ENCODE measurements around the gene KRTAP1-4. TPM values are rescaled to one million over a fixed set of nuclear protein-coding genes. Genes with fewer than 3 reads are reported as not detected.
"Not testable (repeated sequence)": the region's sequence is repeated elsewhere in the genome, so short reads cannot be mapped to it uniquely, and the experiment has no call there.

KRTAP1-4 gene, protein sequence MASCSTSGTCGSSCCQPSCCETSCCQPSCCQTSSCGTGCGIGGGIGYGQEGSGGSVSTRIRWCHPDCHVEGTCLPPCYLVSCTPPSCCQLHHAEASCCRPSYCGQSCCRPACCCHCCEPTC
- total RNA-seq: not detected

DNA sequence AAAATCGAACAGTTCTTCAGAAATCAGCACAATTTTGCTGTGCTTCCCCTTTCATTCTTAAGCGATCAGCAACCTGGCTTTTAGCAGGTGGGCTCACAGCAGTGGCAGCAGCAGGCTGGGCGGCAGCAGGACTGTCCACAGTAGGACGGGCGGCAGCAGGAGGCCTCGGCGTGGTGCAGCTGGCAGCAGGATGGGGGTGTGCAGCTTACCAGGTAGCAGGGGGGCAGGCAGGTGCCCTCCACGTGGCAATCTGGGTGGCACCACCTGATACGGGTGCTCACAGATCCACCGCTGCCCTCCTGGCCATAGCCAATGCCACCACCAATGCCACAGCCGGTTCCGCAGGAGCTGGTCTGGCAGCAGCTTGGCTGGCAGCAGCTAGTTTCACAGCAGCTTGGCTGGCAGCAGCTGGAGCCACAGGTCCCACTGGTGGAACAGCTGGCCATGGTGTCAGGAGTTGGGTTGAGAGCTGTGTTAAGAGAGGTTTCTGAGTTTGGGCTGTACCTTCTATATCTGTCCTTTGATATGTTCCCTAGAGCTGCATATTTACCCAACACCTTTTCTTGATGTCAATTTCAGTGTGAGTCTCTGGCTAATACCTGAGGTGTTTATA, at the start of gene KRTAP1-4:
KRTAP1-4 (minus strand) TSS at position 563 of the 613 bp plus-strand sequence; CDS start at position 446, 117 bp downstream.
- CTCF ChIA-PET: no interaction called here
- no peak within 1 kb of the TSS for H3K4me3 Mint-ChIP-seq
- H3K9me3 Mint-ChIP-seq: no peaks in the 10 kb centered on the region
- no peak within 1 kb of the TSS for H3K27ac Mint-ChIP-seq
- no peaks in the 10 kb centered on the region for H3K36me3 Mint-ChIP-seq (ENCODE audit: low read depth)
- intact Hi-C loops (cut with micrococcal nuclease): no loop called here
- DNase-seq: no peak
- no peaks in the 10 kb centered on the region for H3K4me1 Mint-ChIP-seq (ENCODE audit: low read depth)
- H3K27me3 Mint-ChIP-seq (ENCODE audit: low read depth): peaks cover 6% of the 10 kb centered on the region

DNA sequence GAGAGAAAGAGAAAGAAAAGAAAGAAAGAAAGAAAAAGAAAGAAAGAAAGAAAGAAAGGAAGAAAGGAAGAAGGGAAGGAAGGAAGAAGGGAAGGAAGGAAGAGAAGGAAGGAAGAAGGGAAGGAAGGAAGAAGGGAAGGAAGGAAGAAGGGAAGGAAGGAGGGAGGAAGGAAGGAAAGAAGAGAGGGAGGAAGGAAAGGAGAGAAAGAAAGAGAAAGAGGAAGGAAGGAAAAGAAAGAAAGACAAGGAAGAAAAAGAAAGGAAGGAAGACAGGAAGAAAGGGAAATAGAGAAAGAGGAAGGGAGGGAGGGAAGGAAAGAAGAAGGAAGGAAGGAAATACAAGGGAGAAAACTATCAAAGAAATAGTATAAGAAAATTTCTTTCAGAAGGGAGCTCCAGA, 46.8 kb upstream of the KRTAP1-4 start:
- Mint-ChIP-seq H3K36me3 (ENCODE audit: low read depth) (no peaks in the 10 kb centered on the region), H3K4me1 (ENCODE audit: low read depth) (no peaks in the 10 kb centered on the region), H3K9me3 (no peaks in the 10 kb centered on the region), H3K4me3 (no peak overlapping the region), H3K27ac (no peak overlapping the region), H3K27me3 (ENCODE audit: low read depth) (peaks cover 3% of the 10 kb centered on the region)
- intact Hi-C loops (cut with micrococcal nuclease): no loop called here
- DNase-seq: no peak
- CTCF ChIA-PET: no interaction called here

DNA sequence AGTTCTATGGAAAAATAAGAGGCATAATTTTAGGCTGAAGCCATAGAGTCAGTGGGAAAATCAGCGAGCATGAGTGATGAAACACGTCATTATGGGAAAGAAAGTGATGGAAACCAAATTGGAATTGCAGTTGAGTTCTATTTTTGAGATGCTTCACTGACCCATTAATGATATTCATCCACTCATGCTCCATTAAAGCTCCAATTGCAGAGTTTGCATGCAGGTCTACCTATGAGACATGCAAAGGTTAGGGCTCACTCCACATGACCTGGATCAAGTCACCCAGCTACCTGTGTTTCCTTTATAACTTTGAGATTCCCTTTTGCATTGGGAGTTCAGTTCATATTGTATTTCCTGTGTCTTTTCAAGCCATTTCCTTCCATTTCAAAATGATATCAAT, 43.7 kb upstream of the KRTAP1-4 start:
- CTCF ChIA-PET: no interaction called here
- DNase-seq: no peak
- intact Hi-C loops (cut with micrococcal nuclease): no loop called here
- H3K36me3 Mint-ChIP-seq (ENCODE audit: low read depth): no peaks in the 10 kb centered on the region
- H3K27me3 Mint-ChIP-seq (ENCODE audit: low read depth): peaks cover 3% of the 10 kb centered on the region
- H3K9me3 Mint-ChIP-seq: no peaks in the 10 kb centered on the region
- no peak overlapping the region for H3K27ac Mint-ChIP-seq
- no peak overlapping the region for H3K4me3 Mint-ChIP-seq
- no peaks in the 10 kb centered on the region for H3K4me1 Mint-ChIP-seq (ENCODE audit: low read depth)

DNA sequence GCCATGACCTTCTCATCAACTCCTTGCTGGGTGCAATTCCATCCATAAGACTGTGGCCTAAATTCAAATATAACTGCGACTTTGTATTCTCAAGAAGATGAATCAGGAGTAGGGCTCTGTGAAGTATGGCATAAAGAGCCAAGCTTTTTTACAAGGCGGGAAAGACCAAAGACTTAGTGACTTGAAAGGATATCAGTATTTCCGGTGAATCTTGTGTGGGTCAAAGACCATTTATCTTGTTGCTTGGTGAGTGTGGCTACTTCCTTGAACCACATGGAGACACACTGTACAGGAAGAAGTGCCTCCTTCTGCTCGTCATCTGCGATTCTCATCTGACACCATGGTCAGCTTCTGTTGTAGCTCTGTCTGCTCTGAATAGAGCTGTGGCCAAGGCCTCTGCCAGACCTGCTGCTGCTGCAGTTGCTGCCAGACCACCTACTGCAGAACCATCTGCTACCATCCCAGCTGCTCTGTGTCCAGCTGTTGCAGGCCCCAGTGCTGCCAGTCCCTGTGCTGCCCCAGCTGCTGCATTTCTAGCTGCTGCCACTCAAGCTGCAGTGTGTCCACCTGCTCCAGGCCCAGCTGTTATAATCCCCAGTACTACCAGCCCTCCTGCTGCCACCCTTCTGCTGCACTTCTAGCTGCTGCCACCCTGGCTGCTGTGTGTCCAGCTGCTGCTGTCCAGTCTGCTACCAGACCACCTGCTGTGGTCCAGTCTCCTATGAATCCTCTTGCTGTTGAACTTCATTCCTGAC, 41.8 kb upstream of the KRTAP1-4 start:
- Mint-ChIP-seq H3K4me3 (no peak overlapping the region), H3K4me1 (ENCODE audit: low read depth) (no peaks in the 10 kb centered on the region)

DNA sequence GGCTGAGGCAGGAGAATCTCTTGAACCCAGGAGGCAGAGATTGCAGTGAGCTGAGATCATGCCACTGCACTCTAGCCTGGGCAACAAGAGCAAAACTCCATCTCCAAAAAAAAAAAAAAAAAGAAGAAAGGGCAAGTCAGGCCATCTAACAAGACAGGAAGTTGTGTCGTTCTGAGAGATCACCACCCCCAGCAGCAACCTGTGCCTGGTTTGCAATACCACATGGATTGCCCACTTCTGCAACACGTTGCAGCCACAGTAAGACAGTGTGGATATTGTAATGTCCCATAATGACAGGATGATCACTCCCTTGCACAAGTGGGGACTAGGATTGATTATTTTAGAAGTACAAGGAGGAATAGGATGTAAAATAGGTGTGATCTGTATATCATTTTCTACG, 39.0 kb upstream of the KRTAP1-4 start:
- intact Hi-C loops (cut with micrococcal nuclease): no loop called here
- no peaks in the 10 kb centered on the region for H3K4me1 Mint-ChIP-seq (ENCODE audit: low read depth)
- DNase-seq: no peak
- H3K9me3 Mint-ChIP-seq: no peaks in the 10 kb centered on the region
- no peak overlapping the region for H3K27ac Mint-ChIP-seq
- H3K4me3 Mint-ChIP-seq: no peak overlapping the region
- H3K36me3 Mint-ChIP-seq (ENCODE audit: low read depth): no peaks in the 10 kb centered on the region
- no peaks in the 10 kb centered on the region for H3K27me3 Mint-ChIP-seq (ENCODE audit: low read depth)
- CTCF ChIA-PET: no interaction called here

More for the DNA sequence above, 41.8 kb upstream of the KRTAP1-4 start:
- Mint-ChIP-seq H3K36me3 (ENCODE audit: low read depth) (no peaks in the 10 kb centered on the region), H3K27ac (no peak overlapping the region), H3K27me3 (ENCODE audit: low read depth) (peaks cover 3% of the 10 kb centered on the region), H3K9me3 (no peaks in the 10 kb centered on the region)
- intact Hi-C loops (cut with micrococcal nuclease): no loop called here
- no peak for DNase-seq
- CTCF ChIA-PET: no interaction called here

DNA sequence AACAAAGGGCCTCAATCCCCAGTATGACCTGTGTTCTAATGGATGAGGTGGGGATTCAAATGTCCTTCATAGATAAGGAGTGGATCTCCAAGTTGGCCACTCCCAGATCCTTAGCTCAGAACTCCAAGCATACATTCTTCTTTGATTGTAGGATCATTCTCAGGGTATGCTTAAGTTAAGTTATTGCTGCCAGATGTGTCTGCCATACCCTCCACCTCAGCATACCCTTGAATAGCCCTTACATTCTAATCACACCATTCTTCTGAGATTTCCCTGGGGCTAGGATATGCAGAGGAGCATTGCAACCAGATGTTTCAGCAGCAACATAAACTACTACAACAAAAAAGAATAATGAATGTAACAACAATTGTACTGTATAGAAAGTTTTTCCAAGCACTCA, 37.3 kb upstream of the KRTAP1-4 start:
- no peaks in the 10 kb centered on the region for H3K27me3 Mint-ChIP-seq (ENCODE audit: low read depth)
- intact Hi-C loops (cut with micrococcal nuclease): no loop called here

DNA sequence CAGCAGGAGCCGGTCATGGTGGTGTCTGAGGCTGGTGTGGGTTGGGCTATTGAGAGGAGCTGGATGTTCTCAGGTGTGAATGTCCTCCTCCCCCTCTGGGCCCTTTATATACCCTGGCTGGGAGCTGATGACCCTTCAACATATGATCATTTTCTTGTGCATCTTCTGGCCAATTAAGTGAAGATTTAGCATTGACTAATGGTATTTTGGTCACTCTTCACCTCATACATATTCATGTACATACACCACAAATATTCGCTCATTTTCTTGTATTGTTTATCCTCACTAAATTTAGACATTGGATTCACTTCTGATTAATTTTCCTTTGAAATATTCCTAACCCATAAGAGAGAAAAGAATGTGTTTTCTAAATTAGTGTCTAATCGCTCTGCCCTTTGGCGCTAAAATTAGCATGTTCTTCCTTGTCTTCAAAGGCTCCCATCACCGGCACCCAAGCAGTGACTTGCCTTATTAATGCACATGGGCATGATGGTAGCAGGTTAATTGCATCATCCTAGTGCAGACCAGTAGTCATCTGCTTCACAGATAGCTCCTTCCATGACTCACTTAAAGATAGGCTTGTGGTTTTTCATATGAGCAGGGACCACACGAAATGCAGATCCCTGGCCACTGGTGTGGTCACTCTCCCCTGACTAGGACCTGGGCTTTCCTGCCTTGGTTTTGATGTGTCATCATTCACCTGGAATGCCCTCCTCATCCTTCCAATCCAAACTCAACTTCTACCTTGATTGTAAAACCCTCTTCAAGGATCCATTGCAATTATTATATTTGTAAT, 36.0 kb upstream of the KRTAP1-4 start, which contains the start of gene KRTAP2-4:
KRTAP2-4 (minus strand) TSS at position 51 of the 796 bp plus-strand sequence; CDS start at position 17, 34 bp downstream.
- H3K4me3 Mint-ChIP-seq: no peak within 1 kb of the TSS

More for the DNA sequence above, 37.3 kb upstream of the KRTAP1-4 start:
- H3K4me3 Mint-ChIP-seq: no peak overlapping the region
- H3K36me3 Mint-ChIP-seq (ENCODE audit: low read depth): no peaks in the 10 kb centered on the region
- no peaks in the 10 kb centered on the region for H3K4me1 Mint-ChIP-seq (ENCODE audit: low read depth)
- DNase-seq: no peak
- CTCF ChIA-PET: no interaction called here
- no peaks in the 10 kb centered on the region for H3K9me3 Mint-ChIP-seq
- H3K27ac Mint-ChIP-seq: no peak overlapping the region

DNA sequence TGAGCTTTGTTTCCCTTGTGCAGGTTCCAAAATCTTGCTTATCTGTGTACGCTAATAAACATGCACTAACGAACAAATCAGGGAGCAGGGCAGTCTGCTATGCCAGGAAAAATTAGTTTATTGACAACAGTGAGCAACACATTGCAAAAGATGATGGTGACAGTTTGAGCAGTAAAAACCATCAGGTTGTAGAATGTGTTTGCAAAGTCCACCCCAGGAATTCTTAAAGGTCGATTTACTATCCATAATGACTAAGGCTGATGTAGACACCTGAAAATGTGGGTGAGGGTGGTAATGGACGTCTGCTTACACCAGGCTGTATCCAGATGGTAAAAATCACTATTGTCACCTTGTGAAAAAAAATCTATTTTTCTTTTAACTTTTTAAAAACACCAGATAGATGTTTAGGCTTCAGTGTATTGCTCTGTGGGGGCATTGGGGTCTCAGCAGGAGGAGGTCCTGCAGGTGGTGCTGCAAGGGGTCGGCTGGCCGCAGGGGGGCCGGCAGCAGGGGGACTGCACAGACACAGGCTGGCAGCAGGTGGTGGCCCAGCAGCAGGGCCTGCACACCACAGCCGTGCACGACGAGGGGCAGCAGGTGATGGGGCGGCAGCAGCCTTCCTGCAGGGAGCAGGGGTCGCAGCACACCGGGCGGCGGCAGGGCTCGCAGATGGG, 35.2 kb upstream of the KRTAP1-4 start:
- H3K27ac Mint-ChIP-seq; H3K4me1 Mint-ChIP-seq (ENCODE audit: low read depth); H3K36me3 Mint-ChIP-seq (ENCODE audit: low read depth); CTCF ChIA-PET; H3K9me3 Mint-ChIP-seq; DNase-seq; intact Hi-C loops (cut with micrococcal nuclease); H3K4me3 Mint-ChIP-seq: not testable (repeated sequence)
- H3K27me3 Mint-ChIP-seq (ENCODE audit: low read depth): peaks cover 12% of the 10 kb centered on the region

More for the DNA sequence above, 36.0 kb upstream of the KRTAP1-4 start, which contains the start of gene KRTAP2-4:
- CTCF ChIA-PET: no interaction called here
- Mint-ChIP-seq H3K36me3 (ENCODE audit: low read depth) (no peaks in the 10 kb centered on the region), H3K27ac (no peak within 1 kb of the TSS), H3K9me3 (no peaks in the 10 kb centered on the region), H3K27me3 (ENCODE audit: low read depth) (peaks cover 5% of the 10 kb centered on the region), H3K4me1 (ENCODE audit: low read depth) (no peaks in the 10 kb centered on the region)
- DNase-seq: no peak
- intact Hi-C loops (cut with micrococcal nuclease): no loop called here

DNA sequence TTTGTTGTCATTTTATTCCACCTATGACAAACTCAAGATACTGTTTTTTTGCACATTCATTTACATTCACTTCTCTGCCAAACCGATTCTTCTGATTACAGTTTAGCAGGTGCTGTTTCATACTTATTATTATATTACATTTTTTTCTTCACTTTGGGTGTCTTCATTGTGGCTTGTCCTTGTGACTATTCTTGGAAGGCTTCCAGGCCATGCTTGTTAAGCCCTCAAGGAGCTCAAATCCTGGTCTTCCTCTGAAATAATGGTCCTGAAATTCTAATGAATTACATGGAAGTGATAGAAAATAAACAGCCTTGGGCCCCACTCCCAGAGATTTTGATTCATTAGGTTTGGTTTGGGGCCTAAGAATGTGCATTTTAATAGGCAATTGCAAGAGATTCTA, 34.3 kb upstream of the KRTAP1-4 start:
- peaks cover 16% of the 10 kb centered on the region for H3K27me3 Mint-ChIP-seq (ENCODE audit: low read depth)
- no peak overlapping the region for H3K27ac Mint-ChIP-seq
- H3K36me3 Mint-ChIP-seq (ENCODE audit: low read depth): no peaks in the 10 kb centered on the region

DNA sequence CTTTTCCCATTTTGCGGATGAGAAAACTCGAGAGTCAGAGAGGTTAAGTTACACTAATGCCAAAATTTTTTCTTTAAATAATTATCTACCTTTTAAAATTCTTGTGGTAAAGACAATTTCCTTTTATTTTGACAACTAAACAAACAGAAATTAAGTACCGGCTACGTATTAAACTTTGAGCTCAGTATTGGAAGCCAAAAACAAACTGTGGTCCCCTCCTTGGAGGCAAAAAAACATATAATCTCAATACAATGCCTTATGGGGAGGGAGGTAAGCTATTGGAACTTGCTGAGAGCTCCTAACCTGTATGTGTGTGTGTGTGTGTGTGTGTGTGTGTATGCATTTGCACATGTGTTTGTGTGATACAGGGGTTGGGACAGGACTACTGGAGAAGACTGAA, 33.5 kb upstream of the KRTAP1-4 start:
- Mint-ChIP-seq H3K27ac (no peak overlapping the region), H3K36me3 (ENCODE audit: low read depth) (no peaks in the 10 kb centered on the region), H3K4me1 (ENCODE audit: low read depth) (no peaks in the 10 kb centered on the region), H3K4me3 (no peak overlapping the region), H3K9me3 (no peaks in the 10 kb centered on the region), H3K27me3 (ENCODE audit: low read depth) (peaks cover 21% of the 10 kb centered on the region)
- CTCF ChIA-PET: no interaction called here
- intact Hi-C loops (cut with micrococcal nuclease): no loop called here
- no peak for DNase-seq

More for the DNA sequence above, 34.3 kb upstream of the KRTAP1-4 start:
- CTCF ChIA-PET: no interaction called here
- intact Hi-C loops (cut with micrococcal nuclease): no loop called here
- no peak overlapping the region for H3K4me3 Mint-ChIP-seq
- no peak for DNase-seq
- H3K9me3 Mint-ChIP-seq: no peaks in the 10 kb centered on the region
- no peaks in the 10 kb centered on the region for H3K4me1 Mint-ChIP-seq (ENCODE audit: low read depth)

DNA sequence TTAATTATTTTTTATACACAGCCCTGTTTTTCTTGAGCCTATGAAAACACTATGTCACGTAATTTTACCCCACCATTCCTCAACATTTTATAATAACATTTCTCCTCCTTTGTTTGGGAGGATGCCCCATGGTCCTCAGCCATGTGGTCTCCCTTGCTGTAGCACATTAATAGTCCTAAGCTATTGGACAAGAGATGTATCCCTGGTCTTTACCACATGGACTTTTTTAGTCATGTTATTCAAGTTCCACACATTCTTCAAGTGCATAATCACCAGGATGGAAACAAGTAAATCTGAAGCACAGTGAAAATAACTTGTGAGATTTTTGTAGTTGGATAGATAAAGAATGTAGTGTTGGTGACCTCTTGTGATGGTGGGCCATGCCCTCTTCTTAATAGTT, 32.0 kb upstream of the KRTAP1-4 start:
- no peak overlapping the region for H3K4me3 Mint-ChIP-seq
- DNase-seq: no peak
- H3K27me3 Mint-ChIP-seq (ENCODE audit: low read depth): peaks cover 26% of the 10 kb centered on the region
- no peaks in the 10 kb centered on the region for H3K4me1 Mint-ChIP-seq (ENCODE audit: low read depth)
- intact Hi-C loops (cut with micrococcal nuclease): no loop called here
- no peak overlapping the region for H3K27ac Mint-ChIP-seq
- no peaks in the 10 kb centered on the region for H3K36me3 Mint-ChIP-seq (ENCODE audit: low read depth)
- CTCF ChIA-PET: no interaction called here
- no peaks in the 10 kb centered on the region for H3K9me3 Mint-ChIP-seq

DNA sequence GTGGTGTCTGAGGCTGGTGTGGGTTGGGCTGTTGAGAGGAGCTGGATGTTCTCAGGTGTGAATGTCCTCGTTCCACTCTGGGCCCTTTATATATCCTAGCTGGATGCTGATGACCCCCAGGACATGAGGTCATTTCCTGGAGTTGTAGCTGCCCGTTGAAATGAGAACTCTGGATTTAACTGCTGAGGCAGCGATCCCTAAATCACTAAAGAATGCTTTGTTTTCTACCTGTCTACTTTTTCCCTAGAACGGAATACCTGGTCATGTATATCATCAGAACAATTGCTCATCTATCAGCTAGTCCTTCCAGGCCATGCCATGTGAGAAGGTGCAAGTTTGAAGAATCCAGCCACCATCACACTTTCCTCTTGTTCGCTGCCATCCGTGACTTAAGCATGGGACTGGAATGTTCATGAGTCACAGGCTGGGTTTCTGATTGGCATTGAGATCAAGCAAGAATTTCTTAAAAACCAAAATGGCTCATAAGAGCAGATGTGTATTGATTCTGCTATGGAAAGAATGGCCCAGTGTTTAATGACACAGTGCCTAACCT, 30.1 kb upstream of the KRTAP1-4 start, which contains the start of gene KRTAP2-3:
KRTAP2-3 (minus strand) TSS at position 63 of the 553 bp plus-strand sequence. CDS start 64 bp downstream, outside the sequence.
- Mint-ChIP-seq H3K9me3 (no peaks in the 10 kb centered on the region), H3K4me3 (no peak within 1 kb of the TSS), H3K36me3 (ENCODE audit: low read depth) (no peaks in the 10 kb centered on the region), H3K4me1 (ENCODE audit: low read depth) (no peaks in the 10 kb centered on the region), H3K27me3 (ENCODE audit: low read depth) (peaks cover 28% of the 10 kb centered on the region), H3K27ac (no peak within 1 kb of the TSS)
- intact Hi-C loops (cut with micrococcal nuclease): no loop called here
- CTCF ChIA-PET: no interaction called here
- no peak for DNase-seq
